ENCODE results near the gene CEP135. TPM values are rescaled to one million over a fixed set of nuclear protein-coding genes. Genes with fewer than 3 reads are reported as not detected.

Gene CEP135
- total RNA-seq, 1 donor from 2014 or later = 16.8 TPM

DNA sequence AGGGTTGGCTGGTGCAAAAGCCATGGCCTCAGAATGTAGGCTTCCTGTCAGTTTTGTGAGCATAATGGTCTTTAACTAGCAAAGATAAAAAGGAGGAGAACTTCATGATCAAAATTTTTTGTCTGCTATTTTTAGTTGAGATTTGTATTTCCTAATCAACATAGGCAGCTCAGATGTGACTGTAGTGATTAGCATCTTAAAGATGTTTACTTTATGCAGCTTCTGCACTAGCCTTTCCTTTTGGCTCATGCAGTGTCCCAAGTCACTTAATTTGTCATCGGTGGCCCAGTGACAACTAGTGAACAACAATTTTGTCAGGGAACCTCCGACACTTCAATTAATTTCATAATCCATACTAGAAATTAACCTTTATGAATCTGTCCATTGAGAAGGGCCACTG, 109.8 kb downstream of the CEP135 start:
- no peak overlapping the region for H3K27ac Mint-ChIP-seq
- H3K27me3 Mint-ChIP-seq = no peaks in the 10 kb centered on the region
- peaks cover 5% of the 10 kb centered on the region for H3K9me3 Mint-ChIP-seq
- DNase-seq (ENCODE audit: extremely low spot score, unreplicated experiment) = no peak
- peaks cover 10% of the 10 kb centered on the region for H3K36me3 Mint-ChIP-seq
- H3K4me1 Mint-ChIP-seq (ENCODE audit: unreplicated experiment) = peaks cover 38% of the 10 kb centered on the region
- TF ChIP-seq, protein P1, sequence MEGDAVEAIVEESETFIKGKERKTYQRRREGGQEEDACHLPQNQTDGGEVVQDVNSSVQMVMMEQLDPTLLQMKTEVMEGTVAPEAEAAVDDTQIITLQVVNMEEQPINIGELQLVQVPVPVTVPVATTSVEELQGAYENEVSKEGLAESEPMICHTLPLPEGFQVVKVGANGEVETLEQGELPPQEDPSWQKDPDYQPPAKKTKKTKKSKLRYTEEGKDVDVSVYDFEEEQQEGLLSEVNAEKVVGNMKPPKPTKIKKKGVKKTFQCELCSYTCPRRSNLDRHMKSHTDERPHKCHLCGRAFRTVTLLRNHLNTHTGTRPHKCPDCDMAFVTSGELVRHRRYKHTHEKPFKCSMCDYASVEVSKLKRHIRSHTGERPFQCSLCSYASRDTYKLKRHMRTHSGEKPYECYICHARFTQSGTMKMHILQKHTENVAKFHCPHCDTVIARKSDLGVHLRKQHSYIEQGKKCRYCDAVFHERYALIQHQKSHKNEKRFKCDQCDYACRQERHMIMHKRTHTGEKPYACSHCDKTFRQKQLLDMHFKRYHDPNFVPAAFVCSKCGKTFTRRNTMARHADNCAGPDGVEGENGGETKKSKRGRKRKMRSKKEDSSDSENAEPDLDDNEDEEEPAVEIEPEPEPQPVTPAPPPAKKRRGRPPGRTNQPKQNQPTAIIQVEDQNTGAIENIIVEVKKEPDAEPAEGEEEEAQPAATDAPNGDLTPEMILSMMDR (conservative IDR thresholded peaks at IDR 0.05) = no peak
- H3K4me3 Mint-ChIP-seq = no peak overlapping the region

GRCh38 chr4:56060036-56060435, 111.3 kb downstream of the CEP135 start:
- no peaks in the 10 kb centered on the region for H3K27me3 Mint-ChIP-seq
- no peak overlapping the region for H3K4me3 Mint-ChIP-seq
- peaks cover 30% of the 10 kb centered on the region for H3K4me1 Mint-ChIP-seq (ENCODE audit: unreplicated experiment)
- DNase-seq (ENCODE audit: extremely low spot score, unreplicated experiment) = no peak
- TF ChIP-seq, protein P1 (conservative IDR thresholded peaks at IDR 0.05) = no peak
- peaks cover 10% of the 10 kb centered on the region for H3K36me3 Mint-ChIP-seq
- H3K9me3 Mint-ChIP-seq = peaks cover 5% of the 10 kb centered on the region
- no peak overlapping the region for H3K27ac Mint-ChIP-seq

- DNase-seq (ENCODE audit: extremely low spot score, unreplicated experiment) = no peak
- Mint-ChIP-seq H3K4me1 (ENCODE audit: unreplicated experiment) (peaks cover 17% of the 10 kb centered on the region), H3K36me3 (peaks cover 20% of the 10 kb centered on the region), H3K27me3 (no peaks in the 10 kb centered on the region), H3K27ac (no peak overlapping the region), H3K9me3 (peaks cover 5% of the 10 kb centered on the region), H3K4me3 (no peak overlapping the region)
- TF ChIP-seq, protein P1 (conservative IDR thresholded peaks at IDR 0.05) = no peak
Observed at GRCh38 chr4:56062106-56062505, 113.4 kb downstream of the CEP135 start.

DNA sequence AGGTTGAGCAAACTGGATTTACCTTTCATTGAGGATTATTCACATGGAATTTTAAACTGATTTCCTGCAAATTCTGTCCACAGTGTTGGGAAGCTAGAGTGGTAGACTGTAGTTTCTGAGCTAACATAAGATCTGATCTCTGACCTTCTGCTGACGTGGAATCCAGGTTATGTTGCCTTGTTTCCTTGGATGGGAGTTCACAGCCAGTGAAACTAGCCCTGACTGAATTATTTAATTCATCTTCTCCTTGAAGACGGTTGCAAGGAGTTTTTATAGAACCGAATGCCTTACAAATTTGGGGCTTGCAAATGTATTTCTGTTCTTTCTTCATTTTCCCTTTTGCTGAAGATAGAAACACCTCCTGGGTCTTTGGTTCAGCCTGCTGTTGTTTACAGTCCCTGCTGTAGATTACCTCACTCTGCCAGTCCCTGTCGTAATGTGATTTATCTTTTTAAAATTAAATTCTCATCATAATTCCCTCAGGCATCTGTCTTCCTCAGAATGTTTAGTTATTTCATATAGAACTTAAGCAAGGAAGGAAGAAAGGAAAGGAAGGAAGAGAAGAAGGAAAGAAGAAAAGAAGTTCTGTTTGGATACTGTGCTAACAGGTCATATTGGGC, 113.9 kb downstream of the CEP135 start:
- no peaks in the 10 kb centered on the region for H3K27me3 Mint-ChIP-seq
- H3K9me3 Mint-ChIP-seq = peaks cover 5% of the 10 kb centered on the region
- no peak overlapping the region for H3K27ac Mint-ChIP-seq
- H3K4me1 Mint-ChIP-seq (ENCODE audit: unreplicated experiment) = peaks cover 14% of the 10 kb centered on the region
- TF ChIP-seq, protein P1 (conservative IDR thresholded peaks at IDR 0.05) = no peak
- no peak for DNase-seq (ENCODE audit: extremely low spot score, unreplicated experiment)
- peaks cover 20% of the 10 kb centered on the region for H3K36me3 Mint-ChIP-seq
- no peak overlapping the region for H3K4me3 Mint-ChIP-seq

- TF ChIP-seq, protein P1 (conservative IDR thresholded peaks at IDR 0.05) = no peak
- Mint-ChIP-seq H3K27me3 (no peaks in the 10 kb centered on the region), H3K36me3 (peaks cover 30% of the 10 kb centered on the region), H3K9me3 (peaks cover 16% of the 10 kb centered on the region), H3K27ac (no peak overlapping the region), H3K4me1 (ENCODE audit: unreplicated experiment) (peaks cover 8% of the 10 kb centered on the region), H3K4me3 (no peak overlapping the region)
- no peak for DNase-seq (ENCODE audit: extremely low spot score, unreplicated experiment)
Observed at GRCh38 chr4:56066493-56066892, 117.7 kb downstream of the CEP135 start.

Data from type B pancreatic cell (in vitro differentiated cells).